COLO668 (cell line): ENCODE measurements around the gene C19orf12.
"Not testable (repeated sequence)": the region's sequence is repeated elsewhere in the genome, so short reads cannot be mapped to it uniquely, and the experiment has no call there.

Source experiments
- DNase-seq: peaks from one replicate; lab custom pipeline; 2025; ENCODE audit not compliant: unreplicated experiment; lab: John Stamatoyannopoulos, UW

Gene C19orf12

GRCh38 chr19:29677001-29677817 is 37.9 kb downstream of the C19orf12 start:
- no peak for DNase-seq

DNA sequence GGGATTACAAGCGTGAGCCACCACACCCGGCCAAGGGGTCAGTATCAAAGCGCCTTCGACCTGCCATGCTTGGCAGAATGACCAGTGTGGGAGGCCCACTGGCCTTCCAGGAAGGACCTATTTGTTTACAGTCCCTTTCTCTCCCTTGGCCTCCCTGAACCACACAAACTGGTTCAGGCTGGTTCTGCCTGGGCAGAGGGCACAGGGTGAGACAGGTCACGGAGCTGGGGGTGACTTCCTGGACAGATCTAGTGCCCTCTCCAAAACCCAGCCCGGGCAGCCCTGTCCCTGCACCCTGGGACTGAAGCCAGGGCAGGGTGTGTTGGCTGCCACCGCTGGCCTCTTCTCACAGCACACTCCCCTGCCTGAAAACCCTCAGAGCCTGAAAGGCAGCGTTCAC is 38.5 kb downstream of the C19orf12 start:
- no peak for DNase-seq

DNA sequence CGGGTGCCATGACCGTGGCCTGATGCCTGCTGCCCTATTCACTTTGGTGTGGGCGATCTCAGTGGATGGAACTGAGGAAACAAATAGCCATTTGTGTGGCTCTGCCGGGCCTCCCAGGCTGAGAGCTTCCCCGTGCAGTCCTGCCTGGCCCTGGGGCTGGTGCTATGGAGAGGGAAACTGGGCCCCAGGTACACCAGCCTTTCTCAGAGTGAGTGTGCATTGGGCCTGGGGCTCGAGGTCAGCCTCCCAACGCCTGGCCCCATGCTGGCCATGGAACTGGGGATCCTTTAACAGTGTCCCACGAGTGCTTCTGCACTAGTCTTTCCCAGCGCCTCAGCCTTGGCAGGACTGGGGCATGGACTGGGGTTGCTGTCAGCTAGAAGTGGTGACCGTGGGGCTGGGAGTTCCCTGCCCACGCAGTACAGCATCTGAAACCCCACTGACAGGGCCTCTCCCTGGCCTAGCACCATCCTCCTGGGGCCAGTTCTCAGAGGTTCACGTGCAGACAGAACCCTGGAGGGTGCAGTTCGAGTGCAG is 39.3 kb downstream of the C19orf12 start:
- no peak for DNase-seq

DNA sequence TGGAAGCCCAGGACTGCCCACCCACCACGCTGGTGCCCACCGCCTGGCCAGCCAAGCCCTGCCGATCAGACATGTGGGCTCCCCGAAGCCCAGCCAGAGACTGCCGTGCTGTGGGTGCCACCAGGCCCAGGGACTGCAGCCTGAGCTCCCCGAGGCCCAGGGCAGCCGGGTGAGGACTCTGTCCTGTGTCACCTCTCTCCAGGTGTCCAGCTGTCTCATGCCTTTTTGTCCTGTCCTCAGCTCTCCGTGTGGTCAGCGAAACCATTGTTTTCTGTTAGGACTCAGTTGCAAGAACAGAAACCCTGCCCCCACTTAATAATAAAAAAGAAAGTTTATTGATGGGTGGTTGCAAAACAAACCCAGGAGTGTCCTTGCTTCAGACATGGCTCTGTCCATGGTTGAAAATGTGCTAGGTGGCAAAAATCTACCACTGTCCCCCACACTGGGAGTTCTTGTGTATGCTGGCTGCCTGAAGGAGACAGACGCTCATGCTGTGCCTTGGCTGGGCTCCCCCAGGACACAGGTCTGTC is 39.9 kb downstream of the C19orf12 start:
- no peak for DNase-seq

GRCh38 chr19:29674374-29675119 is 40.5 kb downstream of the C19orf12 start:
- DNase-seq: no peak

- DNase-seq: no peak
Observed at GRCh38 chr19:29673451-29674371, 41.4 kb downstream of the C19orf12 start.

DNA sequence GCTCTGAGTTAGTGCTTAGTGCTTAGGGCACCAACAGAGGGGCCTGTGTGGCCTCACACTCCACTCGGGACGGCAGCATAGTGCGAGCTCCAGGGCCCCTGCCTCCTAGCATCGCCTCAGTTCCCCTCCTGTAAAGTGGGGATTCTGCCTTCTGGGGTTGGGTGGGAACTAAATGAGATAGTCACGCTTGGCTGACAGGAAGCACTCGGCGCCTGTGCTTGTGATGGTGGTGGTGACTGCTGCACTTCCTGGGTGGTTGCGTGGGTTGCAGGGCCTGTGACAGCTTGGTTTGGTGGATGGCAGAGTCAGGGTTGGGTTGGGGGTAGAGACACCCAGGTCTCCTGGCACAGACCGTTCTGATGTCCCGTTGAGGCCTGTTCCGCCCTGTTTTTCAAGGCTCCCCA is 42.1 kb downstream of the C19orf12 start:
- DNase-seq: no peak

DNA sequence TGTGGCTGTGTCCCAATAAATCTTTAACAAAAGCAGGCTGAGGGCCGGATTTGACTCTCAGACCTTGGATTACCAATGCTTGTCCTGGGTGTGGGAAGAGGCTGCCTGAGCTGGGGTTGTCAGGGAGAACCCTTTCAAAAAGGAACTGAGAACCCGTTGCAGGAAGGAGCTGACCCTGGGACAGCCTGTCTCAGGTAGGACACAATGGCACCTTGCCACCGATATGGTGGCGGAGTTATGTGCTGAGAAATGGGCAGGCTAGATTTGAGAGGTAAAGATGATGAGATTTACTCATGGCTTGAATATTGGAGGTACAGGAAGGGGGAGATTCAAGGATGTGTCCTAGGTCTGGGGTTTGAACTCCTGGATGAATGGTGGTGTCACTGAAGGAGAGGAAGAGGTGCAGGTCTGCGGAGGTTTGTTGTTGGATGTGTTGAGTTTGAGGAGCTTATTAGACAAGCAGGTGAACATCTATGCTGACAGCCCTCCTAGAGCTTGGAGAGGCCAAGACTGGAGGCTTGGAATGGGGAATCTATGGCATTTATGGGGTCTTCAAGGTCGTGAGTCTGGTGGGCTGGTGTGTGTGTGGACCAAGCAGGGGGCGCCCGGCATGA is 42.6 kb downstream of the C19orf12 start:
- no peak for DNase-seq

DNA sequence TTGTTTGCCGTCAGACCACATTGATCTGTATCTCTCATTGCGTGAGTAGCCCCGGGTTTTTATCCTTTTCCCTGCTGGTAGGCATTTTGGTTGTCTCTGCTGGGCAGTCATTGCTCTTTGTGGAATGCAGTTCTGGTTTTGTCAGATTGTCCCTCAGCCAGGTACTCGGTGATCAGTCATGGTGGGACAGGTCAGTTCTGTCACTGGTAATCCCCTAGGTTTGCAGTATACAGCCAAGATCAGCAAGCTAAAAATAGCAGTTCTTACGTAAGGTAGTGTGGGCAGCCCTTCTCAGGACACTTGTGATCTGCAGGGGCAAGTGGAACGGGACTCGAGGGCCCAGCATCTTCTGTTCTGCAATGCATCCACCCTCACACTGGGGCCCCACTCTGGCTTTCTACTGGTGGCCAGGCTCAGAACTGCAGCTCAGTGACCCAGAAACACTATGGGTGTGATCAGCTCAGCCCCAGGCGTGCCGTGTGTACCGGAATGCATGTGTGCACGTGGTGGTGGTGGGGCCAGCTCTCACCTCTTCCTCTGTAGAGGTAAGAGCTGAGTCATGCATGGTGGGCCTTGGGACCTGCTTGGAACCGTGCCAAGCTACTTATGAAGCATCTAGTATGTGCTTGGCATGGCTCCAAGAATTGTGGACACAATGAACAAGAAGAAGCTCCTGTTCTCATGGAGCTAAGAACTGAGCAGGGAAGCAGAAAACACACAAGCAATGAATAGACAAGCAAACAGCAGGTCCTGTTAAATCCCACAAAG is 43.5 kb downstream of the C19orf12 start:
- peak; percentile 90 for DNase-seq

DNA sequence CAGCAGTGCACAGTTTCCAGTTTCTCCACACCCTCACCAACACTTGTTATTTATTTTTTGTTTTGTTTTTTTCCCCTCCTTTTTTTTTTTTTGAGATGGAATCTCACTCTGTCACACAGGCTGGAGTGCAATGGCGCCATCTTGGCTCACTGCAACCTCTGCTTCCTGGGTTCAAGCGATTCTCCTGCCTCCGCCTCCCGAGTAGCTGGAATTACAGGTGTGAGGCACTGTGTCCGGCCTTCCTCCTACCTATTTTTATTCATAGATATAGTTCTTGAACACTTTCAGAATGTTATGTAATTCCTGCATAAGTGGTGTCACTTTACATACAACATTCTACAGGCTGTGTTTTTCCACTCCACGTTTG is 44.1 kb downstream of the C19orf12 start:
- not testable (repeated sequence) for DNase-seq

- DNase-seq: no peak
Observed at GRCh38 chr19:29670255-29670654, 44.8 kb downstream of the C19orf12 start.

DNA sequence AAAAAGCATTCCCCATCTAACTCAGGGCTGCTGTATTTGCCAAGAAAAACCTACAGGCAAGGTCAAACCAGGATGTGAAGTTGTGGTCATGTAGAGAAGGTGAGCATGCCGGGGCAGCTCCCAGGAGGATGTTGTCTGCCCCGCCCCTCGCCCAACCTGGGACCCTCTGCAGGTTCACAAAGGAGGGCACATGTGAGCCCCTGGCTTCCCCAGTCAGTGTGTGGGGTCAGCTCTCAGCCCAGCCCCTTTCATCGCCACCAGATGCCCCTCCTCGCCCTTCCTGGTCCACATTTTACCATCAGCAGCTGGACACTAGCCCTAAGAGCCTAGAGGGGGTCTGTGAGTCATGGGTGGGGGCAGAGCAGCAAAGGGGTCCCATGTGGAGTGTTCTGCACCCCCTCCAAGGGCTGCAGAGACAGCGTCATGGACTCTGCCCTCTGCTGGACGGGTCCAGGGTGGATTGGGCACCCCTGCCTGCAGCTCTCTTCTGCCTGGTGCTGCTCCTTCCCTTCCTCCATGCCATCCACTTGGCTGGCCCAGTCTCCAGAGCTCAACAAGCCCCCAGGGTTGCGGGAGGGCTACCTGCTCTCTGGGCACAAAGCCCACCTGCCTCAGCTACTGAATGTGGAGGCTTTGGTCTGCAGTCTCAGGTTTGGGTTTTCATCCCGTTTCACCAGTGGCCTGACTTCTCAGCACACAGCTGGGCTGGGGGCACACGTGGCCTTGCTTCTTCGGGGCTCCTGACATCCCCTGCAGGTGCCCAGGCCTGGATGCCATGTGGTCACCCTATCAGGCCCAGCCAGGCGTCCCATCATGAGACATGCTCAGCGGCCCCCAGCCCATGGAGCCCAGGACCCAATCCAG is 46.1 kb downstream of the C19orf12 start:
- no peak for DNase-seq

DNA sequence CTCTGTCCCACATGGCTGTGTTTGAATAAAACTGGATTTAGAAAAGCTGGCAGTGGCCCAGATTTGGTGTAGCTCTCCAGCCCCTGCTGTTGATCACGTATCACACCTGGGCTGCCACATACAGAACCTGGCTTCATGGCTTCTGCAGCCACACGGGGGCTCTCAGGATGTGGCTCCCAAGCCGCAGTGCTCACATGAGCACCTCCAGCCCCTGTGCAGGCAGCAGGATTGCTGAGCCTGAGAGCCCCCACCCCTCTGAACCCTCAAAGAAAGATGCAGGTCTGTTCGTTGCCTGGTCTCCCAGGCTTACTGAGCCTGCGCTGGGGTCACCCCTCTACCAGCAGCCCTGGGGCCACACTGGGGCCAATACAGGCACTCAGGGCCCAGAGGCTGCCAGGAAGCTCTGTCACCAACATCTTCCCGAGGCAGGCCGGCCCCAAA is 47.1 kb downstream of the C19orf12 start:
- DNase-seq: no peak

DNA sequence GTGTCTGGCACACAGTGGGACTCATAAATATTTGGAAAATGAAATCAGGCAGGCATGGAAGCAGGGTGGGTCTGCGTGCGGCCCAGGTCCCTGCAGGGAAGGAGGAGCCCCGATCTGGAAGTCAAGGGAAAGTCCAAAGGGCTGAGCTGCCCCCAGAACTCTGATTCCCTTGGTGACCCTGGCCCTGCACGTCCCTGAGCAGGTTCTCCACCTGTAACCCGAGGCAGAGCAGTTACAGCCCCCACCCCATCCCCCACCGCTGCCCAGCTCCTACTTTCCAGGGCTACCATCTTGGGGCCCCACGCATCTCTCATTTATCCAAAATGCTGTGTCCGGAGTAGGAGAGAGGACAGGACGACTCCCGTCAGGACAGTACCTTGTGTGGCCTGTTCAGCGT is 47.7 kb downstream of the C19orf12 start:
- no peak for DNase-seq

GRCh38 chr19:29666578-29667386 is 48.3 kb downstream of the C19orf12 start:
- no peak for DNase-seq

DNA sequence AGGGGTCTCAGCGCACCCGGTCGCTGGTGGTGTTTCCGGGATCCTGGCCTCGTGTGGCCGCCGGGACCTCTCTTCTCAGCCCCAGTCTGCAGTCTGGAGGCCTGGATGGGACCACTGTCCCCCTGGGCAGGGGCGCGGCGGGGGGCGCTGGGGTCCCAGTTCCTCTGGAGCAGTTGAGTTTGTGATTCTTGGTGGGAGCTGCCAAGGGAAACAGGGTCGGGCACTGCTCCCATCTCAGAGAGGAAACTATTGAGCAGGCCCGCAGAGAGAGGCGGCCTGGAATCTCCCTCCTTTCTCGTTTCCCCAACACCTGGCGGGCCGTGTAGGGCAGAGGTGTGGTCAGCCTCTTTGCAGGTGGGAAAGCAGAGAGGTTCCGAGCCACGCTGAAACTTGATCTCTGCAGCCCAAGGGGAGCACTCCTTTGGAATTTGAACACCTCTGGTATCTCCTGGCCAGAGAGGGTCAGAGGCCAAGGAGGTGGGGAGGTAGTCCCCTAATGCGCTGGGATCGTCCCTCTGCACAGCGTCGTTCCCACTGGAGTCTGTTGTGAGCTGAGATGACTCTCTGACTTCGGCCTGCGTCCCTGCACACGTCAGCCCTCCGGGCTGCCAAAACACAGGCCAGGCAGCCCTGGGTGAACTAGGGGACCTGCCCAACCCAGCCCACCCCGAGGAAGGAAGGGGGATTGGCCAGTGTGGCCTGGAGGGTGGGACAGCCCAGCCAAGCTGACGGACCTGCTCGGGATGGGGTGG is 49.1 kb downstream of the C19orf12 start:
- DNase-seq: peak; percentile 68

DNA sequence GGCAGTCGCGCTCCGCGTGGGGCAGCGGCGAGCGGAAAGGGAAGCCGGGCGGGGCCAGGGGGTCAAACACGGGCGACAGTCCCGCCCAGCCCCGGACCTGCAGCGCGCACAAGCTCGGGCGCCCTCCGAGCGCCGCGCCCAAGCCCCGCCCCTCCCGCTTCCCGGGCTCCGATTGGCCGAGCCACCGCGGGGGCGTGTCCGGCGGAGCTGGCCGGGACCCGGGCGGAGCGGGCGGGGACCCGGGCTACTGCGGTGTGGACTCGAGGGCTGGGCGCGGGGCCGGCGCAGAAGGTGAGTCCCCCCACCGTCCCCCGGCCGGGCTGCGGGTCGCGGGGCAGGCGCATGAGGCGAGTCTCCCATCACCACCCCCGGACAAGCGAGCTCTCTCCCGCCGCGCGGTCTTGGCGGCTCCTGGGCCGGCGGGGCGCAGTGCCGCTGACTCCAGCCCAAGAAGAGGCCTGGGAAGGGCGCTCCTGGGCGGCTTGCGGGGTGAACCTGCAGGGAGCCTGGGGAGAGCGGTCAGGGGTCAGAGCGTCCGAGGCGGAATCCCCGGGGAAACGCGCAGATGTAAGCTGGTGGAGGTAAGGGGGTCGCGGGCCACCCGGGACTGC is 49.7 kb downstream of the C19orf12 start, which contains the start of gene PLEKHF1:
TSS of gene PLEKHF1 (plus strand) at position 247 of the 611 bp plus-strand sequence. CDS start 8,379 bp downstream, outside the sequence.
- peak; percentile 86 for DNase-seq
